ENCODE results near the gene ACP6.
A peak's percentile ranks its signal among the peaks of the same experiment; 100 is the strongest.
"Not testable (repeated sequence)": the region's sequence is repeated elsewhere in the genome, so short reads cannot be mapped to it uniquely, and the experiment has no call there.

ACP6 gene

DNA sequence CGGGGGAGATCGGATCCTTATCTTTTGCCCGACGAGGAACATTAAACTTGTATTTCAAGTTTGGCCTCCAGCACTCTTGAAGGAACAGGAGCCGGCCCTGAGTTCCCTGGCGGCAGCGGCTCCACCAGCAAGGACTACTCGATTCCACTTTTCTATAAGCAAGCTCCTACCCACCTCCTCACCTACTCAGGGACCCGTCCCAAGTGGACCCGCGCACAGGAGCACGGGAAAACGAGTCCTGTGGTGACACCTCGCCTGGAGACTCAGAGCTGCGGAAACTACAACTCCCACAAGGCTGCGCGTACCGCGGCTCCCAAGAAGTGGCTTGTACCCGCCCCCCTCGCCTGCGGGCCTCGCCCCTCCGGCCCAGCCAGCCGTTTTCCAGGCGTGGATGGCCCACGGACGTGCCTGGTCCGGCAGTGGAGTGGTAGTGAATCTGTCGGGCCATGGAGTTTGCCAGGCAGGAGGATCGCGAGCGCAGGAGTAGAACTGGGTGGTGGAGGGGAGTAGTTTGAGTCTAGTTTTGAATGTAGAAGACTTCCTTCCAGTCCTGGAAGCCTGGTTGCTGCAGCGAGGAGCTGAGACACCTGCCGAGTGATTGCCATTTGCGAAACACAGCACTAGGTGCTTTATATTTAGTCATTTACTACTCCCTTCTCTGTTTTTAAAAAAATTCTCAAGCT lies at the start of gene ACP6:
Gene ACP6 (minus strand): TSS at position 206 of the 683 bp plus-strand sequence. CDS start 476 bp downstream, outside the sequence.
- peak; percentile 85 for DNase-seq (ENCODE audit: low read depth, low spot score)

DNA sequence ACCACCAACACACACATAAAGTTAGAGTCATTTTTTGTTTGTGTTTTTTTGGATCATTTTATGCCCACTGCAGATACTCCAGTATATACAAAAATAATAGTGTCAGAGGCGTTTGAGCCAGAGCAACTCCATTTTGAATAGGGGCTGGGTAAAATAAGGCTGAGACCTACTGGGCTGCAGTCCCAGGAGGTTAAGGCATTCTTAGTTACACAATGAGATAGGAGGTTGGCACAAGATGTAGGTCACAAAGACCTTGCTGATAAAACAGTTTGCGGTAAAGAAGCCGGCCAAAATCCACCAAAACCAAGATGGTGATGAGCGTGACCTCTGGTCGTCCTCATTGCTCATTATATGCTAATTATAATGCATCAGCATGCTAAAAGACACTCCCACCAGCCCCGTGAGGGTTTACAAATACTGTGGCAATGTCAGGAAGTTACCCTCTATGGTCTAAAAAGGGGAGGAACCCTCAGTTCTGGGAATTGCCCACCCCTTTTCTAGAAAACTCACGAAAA lies 49.4 kb upstream of the ACP6 start:
- DNase-seq (ENCODE audit: low read depth, low spot score): no peak

DNA sequence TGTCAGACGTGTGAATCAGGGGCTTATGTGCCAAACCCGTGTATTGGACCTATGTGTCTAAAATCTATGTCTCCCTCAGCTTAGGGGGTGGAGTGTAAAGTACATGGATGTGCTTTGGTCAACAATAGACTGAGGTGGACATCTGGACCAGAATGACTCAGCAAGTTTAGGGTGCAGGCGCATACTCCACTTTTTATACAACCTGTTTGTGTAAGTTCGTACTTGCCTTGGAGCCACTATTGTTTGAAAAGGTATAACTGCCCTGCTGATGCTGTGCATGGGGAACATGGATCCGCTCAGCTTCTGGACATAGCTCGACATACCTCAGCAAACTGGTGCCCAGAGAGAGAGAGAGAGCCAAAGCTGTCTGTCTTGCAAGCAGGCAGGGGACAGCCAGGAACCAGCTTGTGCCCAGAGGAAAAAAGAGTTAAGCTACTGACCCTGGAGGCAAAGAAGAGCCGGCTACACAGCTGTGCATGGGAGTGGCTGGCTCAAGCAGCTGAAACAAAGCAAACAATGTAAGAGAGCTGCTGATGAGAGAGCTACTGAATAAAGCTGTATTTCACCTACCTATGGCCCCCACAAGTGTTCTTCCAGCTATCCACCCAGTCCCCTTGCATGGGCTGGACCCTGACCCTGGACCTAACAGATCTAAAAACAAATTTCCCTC lies 48.8 kb upstream of the ACP6 start:
- no peak for DNase-seq (ENCODE audit: low read depth, low spot score)

DNA sequence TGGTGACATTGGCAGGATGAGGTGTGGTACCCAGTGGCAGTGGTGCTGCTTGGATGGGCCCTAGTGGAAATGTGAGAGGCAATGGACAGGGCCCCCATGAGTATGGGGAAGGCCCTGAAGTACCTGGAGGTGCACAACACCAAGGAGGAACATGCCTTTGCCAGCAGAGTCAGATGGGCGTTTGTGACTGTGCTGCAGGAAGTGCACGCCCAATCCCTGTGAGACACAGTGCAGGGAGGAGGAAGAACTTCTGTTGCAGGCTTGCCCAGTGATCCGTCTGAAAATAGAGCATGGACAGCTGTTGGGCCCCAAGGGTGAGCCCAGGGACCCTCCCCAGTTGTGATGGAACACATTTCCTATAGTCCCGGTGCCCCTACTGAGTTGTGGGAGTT lies 47.4 kb upstream of the ACP6 start:
- DNase-seq (ENCODE audit: low read depth, low spot score): no peak

DNA sequence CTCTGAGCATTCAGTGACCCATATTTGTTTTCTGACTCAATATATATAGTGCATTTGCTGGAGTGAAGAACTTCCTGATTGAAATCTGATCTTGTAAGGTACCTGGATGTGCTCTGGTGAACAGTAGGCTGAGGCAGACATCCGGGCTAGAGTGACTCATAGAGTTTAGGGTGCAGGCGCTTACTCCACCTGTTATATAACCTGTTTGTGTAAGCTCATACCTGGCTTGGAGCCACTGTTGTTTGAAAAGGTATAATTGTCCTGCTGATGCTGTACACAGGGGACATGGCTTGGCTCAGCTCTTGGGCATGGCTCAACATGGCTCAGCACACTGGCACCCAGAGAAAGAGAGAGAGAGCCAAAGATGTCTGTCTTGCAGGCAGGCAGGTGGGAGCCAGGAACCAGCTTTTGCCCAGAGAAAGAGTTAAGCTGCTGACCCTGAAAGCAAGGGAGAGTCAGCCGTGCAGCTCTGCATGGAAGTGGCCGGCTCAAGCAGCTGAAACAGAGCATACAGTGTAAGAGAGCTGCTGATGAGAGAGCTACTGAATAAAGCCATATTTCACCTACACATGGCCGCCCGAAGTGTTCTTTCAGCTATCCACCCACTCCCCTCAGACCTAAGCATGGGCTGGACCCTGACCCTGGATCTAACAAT lies 46.9 kb upstream of the ACP6 start:
- no peak for DNase-seq (ENCODE audit: low read depth, low spot score)

GRCh38 chr1:147712605-147713004 lies 42.3 kb upstream of the ACP6 start:
- no peak for DNase-seq (ENCODE audit: low read depth, low spot score)

DNA sequence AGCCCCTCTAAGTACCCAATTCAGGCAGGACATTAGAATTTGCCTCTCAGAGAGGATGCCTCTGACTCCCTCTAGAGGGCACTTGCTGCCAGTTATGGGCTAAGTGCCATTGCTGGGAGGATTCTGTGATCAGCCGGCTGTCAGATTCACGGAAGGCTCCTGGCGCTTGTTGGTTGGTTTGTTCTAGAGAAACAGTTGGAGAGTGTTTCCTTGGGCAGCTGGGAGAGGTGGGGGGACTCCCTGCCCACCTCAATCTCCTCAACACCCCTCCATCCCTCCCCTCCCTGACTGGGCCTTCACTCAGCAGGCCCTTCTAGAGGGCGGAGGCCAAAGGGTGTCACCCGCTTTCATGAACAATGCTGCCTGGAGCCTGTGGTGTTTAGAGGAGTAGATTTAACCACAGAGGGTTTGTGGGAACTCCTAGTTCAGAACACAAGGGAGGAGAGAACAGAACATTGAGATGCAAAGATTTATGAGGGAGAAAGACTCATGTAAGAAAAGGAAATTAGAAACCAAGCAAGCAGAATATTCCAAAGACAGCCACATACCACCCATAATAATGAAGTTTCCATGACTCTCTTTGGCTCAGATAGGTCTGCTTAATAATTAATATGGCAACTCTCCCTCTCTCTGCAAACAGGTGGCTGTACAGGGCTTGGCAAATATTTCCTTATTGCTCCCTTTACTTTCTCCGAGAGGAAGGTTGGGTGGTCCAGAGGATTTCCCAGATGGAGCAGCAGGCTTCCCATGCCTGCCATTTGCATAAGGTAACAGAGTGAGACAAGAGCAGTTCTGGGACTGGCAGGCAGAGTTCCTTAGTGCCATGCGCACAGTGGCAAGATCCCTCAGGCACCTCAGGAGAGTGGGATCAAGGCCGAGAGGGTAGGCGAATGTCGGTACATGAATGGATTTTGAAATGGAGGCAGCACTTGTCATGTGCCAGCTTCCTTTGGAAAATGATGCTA lies 30.0 kb upstream of the ACP6 start:
- DNase-seq (ENCODE audit: low read depth, low spot score): peak; percentile 11

DNA sequence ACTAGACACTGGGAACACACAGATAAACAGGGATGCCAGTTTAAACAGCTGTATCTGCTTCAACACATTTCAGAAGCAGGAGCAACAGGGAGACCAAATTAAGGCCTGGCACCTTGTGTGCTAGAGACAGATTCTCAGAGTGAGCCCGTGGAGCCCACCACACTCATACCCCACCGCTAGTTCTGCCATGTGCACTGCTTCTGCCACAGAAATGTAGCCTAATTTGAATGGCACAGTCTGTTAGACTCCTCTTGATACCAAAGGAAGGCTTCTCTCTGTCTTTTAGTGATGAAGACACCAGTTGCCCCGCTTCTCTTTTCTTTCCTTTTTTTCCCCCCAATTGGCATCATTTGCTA lies 29.3 kb upstream of the ACP6 start:
- no peak for DNase-seq (ENCODE audit: low read depth, low spot score)

GRCh38 chr1:147683163-147683763 lies 12.9 kb upstream of the ACP6 start:
- DNase-seq (ENCODE audit: low read depth, low spot score): no peak

DNA sequence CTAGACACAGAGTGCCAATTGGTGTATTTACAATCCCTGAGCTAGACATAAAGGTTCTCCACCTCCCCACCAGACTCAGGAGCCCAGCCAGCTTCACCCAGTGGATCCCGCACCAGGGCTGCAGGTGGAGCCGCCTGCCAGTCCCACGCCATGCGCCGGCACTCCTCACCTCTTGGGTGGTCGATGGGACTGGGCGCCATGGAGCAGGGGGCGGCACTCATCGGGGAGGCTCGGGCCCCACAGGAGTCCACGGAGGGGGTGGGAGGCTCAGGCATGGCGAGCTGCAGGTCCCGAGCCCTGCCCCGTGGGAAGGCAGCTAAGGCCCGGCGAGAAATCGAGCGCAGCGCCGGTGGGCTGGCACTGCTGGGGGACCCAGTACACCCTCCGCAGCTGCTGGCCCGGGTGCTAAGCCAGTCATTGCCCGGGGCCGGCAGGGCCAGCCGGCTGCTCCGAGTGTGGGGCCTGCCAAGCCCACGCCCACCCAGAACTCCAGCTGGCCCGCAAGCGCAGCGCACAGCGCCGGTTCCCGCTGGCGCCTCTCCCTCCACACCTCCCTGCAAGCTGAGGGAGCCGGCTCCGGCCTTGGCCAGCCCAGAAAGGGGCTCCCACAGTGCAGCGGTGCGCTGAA lies 10.4 kb upstream of the ACP6 start:
- DNase-seq (ENCODE audit: low read depth, low spot score): not testable (repeated sequence)

- DNase-seq (ENCODE audit: low read depth, low spot score): not testable (repeated sequence)
These were observed 7.4 kb upstream of the ACP6 start for GRCh38 chr1:147677681-147678080.

GRCh38 chr1:147676311-147677085 lies 6.2 kb upstream of the ACP6 start:
- no peak for DNase-seq (ENCODE audit: low read depth, low spot score)

DNA sequence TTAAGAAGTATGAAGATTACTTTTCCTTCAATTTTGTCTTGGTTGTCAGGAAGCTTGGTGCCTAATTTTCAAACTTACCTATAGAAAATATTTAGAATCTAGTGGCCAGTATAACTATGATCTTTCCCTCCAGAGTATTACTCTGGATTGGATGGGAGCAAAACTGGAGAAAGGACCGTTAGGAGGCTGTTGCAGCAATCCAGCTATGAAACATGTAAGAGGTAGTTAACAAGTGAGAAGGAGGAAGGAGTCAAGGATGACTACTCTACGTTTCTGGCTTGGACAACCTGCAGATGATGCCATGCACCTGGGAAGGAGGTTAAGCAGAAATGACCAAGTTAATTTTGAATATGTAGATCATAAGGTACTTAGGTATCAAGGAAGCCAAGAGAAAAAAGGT lies 3.5 kb upstream of the ACP6 start:
- no peak for DNase-seq (ENCODE audit: low read depth, low spot score)

DNA sequence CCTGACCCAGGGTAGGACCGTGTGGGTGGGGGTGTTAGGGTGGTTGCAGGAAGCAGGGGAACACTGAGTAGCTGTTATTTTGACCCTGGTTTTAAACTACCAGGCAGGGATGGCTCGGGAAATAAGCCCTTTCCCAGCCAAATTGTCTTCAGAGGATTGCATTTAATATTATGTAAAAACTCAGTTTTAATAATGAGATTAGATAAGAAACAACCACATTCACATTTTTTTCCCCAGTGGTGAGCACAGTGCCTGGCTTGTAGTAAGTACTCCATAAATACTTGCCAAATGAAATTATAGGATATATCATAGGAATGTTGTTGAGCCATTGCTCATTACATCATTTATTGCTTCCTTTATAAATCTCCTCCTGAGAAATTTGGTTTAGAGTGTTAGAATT lies 3.1 kb upstream of the ACP6 start:
- DNase-seq (ENCODE audit: low read depth, low spot score): no peak

DNA sequence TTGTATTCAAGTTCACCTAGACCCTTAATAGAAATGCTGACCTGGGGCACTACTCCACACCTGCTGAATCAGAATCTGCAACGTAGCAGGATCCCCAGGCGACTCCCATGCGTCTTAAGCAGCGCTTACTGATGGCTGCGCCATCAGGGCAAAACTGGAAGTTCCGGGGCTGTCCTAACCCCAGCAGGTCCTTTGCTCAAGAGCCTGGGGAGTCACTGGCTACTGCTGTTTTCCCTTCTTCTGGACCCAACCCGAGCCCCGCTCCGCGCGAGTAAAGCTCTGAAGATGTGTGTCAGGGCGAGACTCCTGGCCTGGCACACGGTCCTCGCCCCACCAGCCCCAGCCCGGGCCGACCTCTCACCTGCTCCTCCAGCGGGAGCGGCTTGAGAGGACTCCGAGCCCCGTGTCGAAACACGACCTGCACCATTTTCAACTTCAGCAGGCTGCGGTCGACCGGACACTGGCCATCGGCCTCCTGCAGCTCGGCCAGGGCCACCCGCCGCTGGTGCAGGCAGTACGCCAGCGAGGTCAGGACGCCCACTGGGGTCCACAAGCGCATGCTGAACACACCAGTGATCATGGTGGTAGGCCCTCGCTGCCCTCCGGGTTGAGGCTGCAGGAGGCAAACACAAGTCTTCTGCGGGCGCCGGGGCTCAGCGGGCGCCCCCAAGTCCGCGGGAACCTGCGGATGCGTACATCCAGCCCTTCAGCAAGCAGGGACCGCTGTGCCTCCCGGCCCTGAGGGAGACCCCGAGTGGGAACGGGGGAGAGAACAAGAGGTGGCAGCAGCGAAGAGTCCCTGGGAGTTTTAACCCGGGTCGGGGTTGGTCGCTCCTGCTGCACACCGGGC lies 630 bp downstream of the ACP6 start:
- DNase-seq (ENCODE audit: low read depth, low spot score): no peak

GRCh38 chr1:147665521-147665920 lies 4.8 kb downstream of the ACP6 start:
- DNase-seq (ENCODE audit: low read depth, low spot score): no peak

DNA sequence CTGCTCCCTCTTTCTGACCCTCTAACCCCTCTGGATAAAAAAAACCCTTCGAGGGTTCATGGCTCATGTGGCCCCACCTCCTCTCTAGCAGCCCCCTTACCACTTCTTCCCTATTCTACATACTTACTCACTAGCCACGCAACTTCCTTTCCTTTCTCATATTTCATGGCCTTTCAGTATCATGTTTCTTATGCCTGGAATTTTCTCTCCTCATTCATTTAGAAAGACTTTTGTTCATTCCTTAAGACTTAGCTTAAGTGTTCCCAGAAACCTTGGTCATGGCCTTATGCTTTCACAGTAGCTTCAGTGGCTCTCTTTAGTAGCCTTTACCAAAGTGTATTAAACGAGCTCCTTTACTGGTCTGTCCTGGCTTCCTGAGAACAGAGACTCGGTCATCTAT lies 6.1 kb downstream of the ACP6 start:
- no peak for DNase-seq (ENCODE audit: low read depth, low spot score)

DNA sequence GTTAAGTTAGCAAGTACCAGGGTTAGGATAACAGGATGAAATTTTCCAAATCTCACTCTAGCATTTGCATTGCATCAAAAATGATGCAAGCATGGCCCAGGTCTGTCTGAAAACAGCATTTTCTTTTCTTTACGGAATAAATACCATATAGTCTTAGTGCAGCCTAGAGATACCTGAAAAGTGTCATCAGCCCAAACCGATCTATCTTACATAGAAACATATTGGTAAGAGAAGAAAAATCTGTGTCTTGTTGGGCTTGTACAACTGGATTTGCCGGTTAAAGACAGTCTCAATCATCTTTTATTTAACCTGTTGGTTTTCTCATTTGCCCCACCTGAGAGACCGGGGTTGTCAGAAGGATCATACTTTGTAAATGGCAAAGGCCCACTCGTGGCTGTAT lies 15.8 kb downstream of the ACP6 start:
- no peak for DNase-seq (ENCODE audit: low read depth, low spot score)

DNA sequence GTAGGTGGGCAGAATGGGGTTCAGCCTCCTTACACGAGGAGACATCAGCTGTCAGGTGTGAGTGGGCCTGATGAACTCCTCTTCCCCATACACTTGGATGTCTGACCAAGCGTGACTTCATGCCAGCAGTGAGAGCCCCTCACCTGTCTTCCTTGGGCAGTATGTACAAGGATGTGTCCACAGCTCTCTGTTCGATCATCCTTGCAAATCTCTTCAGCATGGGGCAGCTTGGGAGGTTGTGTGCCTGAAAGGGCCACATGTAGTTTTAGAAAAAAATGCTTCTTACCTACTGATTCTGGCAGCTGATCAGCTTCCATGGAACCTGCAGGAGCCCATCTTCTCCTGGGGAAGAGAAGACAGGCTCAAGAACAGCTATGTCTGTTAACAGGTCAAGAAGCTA lies 18.0 kb downstream of the ACP6 start:
- no peak for DNase-seq (ENCODE audit: low read depth, low spot score)
